IPS-20b (cell line): ENCODE measurements around the gene ASPSCR1.
"Not testable (repeated sequence)": the region's sequence is repeated elsewhere in the genome, so short reads cannot be mapped to it uniquely, and the experiment has no call there.

Source experiments
- H3K27ac ChIP-seq: one replicate; pipeline ENCODE4 v1.5.1; 2013; ENCODE audit warnings: low read length
- H3K27me3 ChIP-seq: 2 replicates; pipeline ENCODE4 v1.6.1; 2013; ENCODE audit warnings: mild to moderate bottlenecking, low read length, inconsistent platforms; ENCODE audit not compliant: insufficient read depth
- H3K36me3 ChIP-seq: 2 replicates; pipeline ENCODE4 v1.6.1; 2013; ENCODE audit warnings: low read depth, mild to moderate bottlenecking, inconsistent platforms, low read length, moderate library complexity; ENCODE audit not compliant: insufficient read depth
- H3K4me1 ChIP-seq: 2 replicates; pipeline ENCODE4 v1.6.1; 2013; ENCODE audit warnings: mild to moderate bottlenecking, control low read depth, inconsistent platforms, low read length, moderate library complexity; ENCODE audit not compliant: insufficient read depth
- H3K4me3 ChIP-seq: 2 replicates; pipeline ENCODE4 v1.5.1; 2013; ENCODE audit warnings: mild to moderate bottlenecking, low read length, inconsistent platforms
- H3K9ac ChIP-seq: 2 replicates; pipeline ENCODE4 v1.6.1; 2013; ENCODE audit warnings: low read depth, mild to moderate bottlenecking, inconsistent platforms, low read length, moderate library complexity
- H3K9me3 ChIP-seq: 2 replicates; pipeline ENCODE4 v1.6.1; 2013; ENCODE audit warnings: mild to moderate bottlenecking, low read depth, low read length, inconsistent platforms; ENCODE audit not compliant: insufficient read depth

Gene ASPSCR1

DNA sequence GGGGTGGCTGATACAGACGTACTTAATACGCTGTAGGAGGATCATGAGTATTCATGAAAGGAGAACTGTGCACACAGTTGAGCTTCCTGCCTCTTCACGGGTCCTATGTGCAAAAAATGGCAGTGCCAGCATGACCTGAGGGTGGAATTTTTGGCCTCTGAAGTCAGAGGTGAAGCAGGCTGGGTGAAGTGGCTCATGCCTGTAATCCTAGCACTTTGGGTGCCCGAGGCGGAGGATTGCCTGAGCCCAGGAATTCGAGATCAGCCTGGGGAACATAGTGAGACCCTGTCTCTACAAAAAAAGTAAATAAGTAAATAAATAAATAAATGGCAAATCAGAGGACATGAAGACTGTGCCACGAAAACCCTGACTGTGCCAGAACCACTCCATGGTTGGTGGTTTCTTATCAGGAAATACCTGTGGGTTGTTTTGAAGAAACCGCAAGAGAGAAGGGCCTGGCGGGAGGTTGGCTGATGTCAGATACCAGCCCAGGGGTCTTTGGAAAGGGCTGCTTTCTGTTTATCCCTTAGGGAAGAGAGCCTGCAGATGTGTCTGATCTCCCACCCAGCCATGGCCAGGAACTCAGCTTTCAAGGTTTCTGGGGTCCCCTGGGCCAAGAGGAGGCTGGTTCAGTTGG, 3.4 kb downstream of the ASPSCR1 start:
- H3K27ac ChIP-seq: no peak overlapping the region
- no peaks in the 10 kb centered on the region for H3K9me3 ChIP-seq
- H3K4me3 ChIP-seq: no peak overlapping the region
- H3K9ac ChIP-seq: no peak overlapping the region
- no peaks in the 10 kb centered on the region for H3K4me1 ChIP-seq
- peaks cover 13% of the 10 kb centered on the region for H3K27me3 ChIP-seq
- H3K36me3 ChIP-seq: peaks cover 38% of the 10 kb centered on the region

- H3K27me3 ChIP-seq, H3K4me1 ChIP-seq, H3K9ac ChIP-seq, H3K4me3 ChIP-seq, H3K9me3 ChIP-seq, H3K27ac ChIP-seq: not testable (repeated sequence)
- H3K36me3 ChIP-seq: peaks cover 45% of the 10 kb centered on the region
These were observed 4.1 kb downstream of the ASPSCR1 start for GRCh38 chr17:81981511-81981910.

- H3K36me3 ChIP-seq: peaks cover 49% of the 10 kb centered on the region
- no peaks in the 10 kb centered on the region for H3K27me3 ChIP-seq
- no peak overlapping the region for H3K4me3 ChIP-seq
- no peak overlapping the region for H3K27ac ChIP-seq
- no peaks in the 10 kb centered on the region for H3K9me3 ChIP-seq
- no peaks in the 10 kb centered on the region for H3K4me1 ChIP-seq
- H3K9ac ChIP-seq: no peak overlapping the region
These were observed 5.7 kb downstream of the ASPSCR1 start for GRCh38 chr17:81983011-81983638.

- Histone ChIP-seq H3K27me3 (no peaks in the 10 kb centered on the region), H3K4me3 (no peak overlapping the region), H3K36me3 (peaks cover 49% of the 10 kb centered on the region), H3K27ac (no peak overlapping the region), H3K4me1 (no peaks in the 10 kb centered on the region), H3K9me3 (no peaks in the 10 kb centered on the region), H3K9ac (no peak overlapping the region)
These were observed 6.4 kb downstream of the ASPSCR1 start for GRCh38 chr17:81983639-81984373.

GRCh38 chr17:81984773-81985410, 7.5 kb downstream of the ASPSCR1 start:
- Histone ChIP-seq H3K9me3 (no peaks in the 10 kb centered on the region), H3K27ac (no peak overlapping the region), H3K4me1 (no peaks in the 10 kb centered on the region), H3K27me3 (no peaks in the 10 kb centered on the region), H3K9ac (no peak overlapping the region), H3K4me3 (no peak overlapping the region), H3K36me3 (peaks cover 41% of the 10 kb centered on the region)

- Histone ChIP-seq H3K4me1 (no peaks in the 10 kb centered on the region; the same call in 1 of the 2 replicates), H3K9ac (no peak overlapping the region), H3K27ac (no peak overlapping the region), H3K36me3 (peaks cover 32% of the 10 kb centered on the region), H3K9me3 (no peaks in the 10 kb centered on the region), H3K4me3 (no peak overlapping the region), H3K27me3 (no peaks in the 10 kb centered on the region)
These were observed 9.2 kb downstream of the ASPSCR1 start for GRCh38 chr17:81986606-81987005.

- no peak overlapping the region for H3K4me3 ChIP-seq
- H3K9me3 ChIP-seq: no peaks in the 10 kb centered on the region
- no peaks in the 10 kb centered on the region for H3K27me3 ChIP-seq
- H3K36me3 ChIP-seq: peaks cover 32% of the 10 kb centered on the region
- H3K9ac ChIP-seq: no peak overlapping the region; the same call in 1 of the 2 replicates
- H3K4me1 ChIP-seq: peaks cover 3% of the 10 kb centered on the region; the same call in 1 of the 2 replicates
- no peak overlapping the region for H3K27ac ChIP-seq
These were observed 9.8 kb downstream of the ASPSCR1 start for GRCh38 chr17:81987161-81987770.

- Histone ChIP-seq H3K4me3 (no peak overlapping the region), H3K9ac (no peak overlapping the region), H3K36me3 (peaks cover 8% of the 10 kb centered on the region; the same call in 1 of the 2 replicates), H3K27ac (no peak overlapping the region), H3K9me3 (no peaks in the 10 kb centered on the region), H3K27me3 (no peaks in the 10 kb centered on the region), H3K4me1 (peaks cover 5% of the 10 kb centered on the region; the same call in 1 of the 2 replicates)
These were observed 13.6 kb downstream of the ASPSCR1 start for GRCh38 chr17:81990836-81991683.

GRCh38 chr17:81991684-81992305, 14.4 kb downstream of the ASPSCR1 start:
- Histone ChIP-seq H3K9me3 (no peaks in the 10 kb centered on the region), H3K4me1 (peaks cover 5% of the 10 kb centered on the region; the same call in 1 of the 2 replicates), H3K36me3 (0 out of 2 replicates have a peak, but pooled peaks cover under 1% of the 10 kb centered on the region), H3K27me3 (no peaks in the 10 kb centered on the region), H3K27ac (no peak overlapping the region), H3K4me3 (no peak overlapping the region), H3K9ac (peak overlapping the region; percentile 39; the same call in 1 of the 2 replicates)

DNA sequence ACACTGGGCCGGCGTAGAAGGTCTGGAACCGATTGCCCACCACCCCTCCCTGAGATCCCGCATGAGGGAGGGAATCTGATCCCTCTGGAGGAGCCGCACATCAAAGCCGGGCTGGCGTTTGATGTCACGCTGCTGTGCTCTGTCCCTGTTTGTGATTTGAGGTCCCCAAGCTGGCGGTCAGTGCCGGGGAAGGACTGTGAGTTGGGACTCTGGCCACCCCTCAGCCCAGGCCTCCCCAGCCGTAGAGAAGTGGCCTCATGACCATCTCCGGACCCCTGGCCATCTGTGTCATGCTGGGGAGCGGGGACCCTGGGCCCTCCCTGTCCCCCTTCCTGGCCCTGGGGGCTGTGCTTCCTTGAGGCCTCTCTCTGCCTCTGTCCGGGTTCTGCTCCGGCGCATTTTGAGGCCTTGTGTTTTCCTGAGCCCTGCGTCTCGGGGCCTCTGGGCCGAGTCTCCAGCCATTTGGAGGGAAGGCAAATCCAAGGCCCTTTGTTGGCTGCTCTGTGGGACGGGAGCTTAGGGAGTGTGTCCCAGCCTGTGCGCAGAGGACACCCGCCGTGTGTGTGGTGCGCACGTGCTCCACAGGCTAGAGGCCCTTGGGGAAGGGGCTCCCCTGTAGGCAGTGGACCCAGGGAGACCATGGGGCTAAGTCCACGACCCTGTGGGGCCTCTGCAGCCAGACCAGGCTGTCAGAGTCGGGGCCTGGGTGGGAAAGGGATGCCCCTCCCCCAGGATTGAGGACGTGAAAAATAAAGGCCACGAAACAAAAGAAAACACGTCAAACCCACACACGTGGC, 15.1 kb downstream of the ASPSCR1 start:
- Histone ChIP-seq H3K4me1 (peaks cover 5% of the 10 kb centered on the region; the same call in 1 of the 2 replicates), H3K9ac (peak overlapping the region; percentile 39; the same call in 1 of the 2 replicates), H3K27ac (no peak overlapping the region), H3K36me3 (no peaks in the 10 kb centered on the region), H3K4me3 (no peak overlapping the region), H3K9me3 (no peaks in the 10 kb centered on the region), H3K27me3 (no peaks in the 10 kb centered on the region)
